ENCODE measurements around the gene RASGRF2. TPM values are rescaled to one million over a fixed set of nuclear protein-coding genes. Genes with fewer than 3 reads are reported as not detected.

Gene RASGRF2
- total RNA-seq, 2 experiments from 2014 or later, result 10.0 to 11.6 TPM

- Mint-ChIP-seq H3K9me3 (ENCODE audit: insufficient read depth) (no peaks in the 10 kb centered on the region), H3K4me1 (ENCODE audit: low read depth) (no peaks in the 10 kb centered on the region), H3K36me3 (ENCODE audit: low read depth) (no peaks in the 10 kb centered on the region), H3K4me3 (no peak overlapping the region), H3K27ac (no peak overlapping the region), H3K27me3 (ENCODE audit: low read depth) (peaks cover under 1% of the 10 kb centered on the region)
- CTCF ChIA-PET, result interaction anchor here (0.5 to 0.8 kb wide), 2 partner anchors 49 to 372 kb away, joined by 3 read pairs; no protein-coding TSS in a partner anchor
- POLR2A ChIA-PET, result no interaction called here
- DNase-seq (no peak), ATAC-seq (no peak)
These were observed 33.0 kb upstream of the RASGRF2 start for GRCh38 chr5:80926979-80927656.

DNA sequence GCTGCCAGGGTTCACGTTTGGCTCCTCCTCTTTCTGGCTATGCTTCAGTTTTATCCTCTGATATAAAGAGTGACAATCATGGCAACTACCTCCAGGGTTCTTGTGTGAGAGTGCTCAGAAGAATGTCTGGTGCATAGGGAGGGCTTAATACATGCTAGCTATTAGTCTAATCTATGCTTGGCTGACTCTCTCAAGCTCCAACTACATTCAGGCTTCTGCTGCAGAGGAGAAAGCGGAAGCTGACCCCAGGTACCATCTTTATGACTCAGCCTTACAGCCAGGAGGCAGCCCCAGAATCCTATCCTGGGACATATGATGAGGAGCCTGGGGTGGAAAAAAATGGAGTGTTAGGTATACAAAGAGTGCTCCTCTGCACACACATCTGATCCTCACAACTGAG is 32.1 kb upstream of the RASGRF2 start:
- Mint-ChIP-seq H3K27ac (no peak overlapping the region), H3K9me3 (ENCODE audit: insufficient read depth) (no peaks in the 10 kb centered on the region), H3K4me1 (ENCODE audit: low read depth) (no peaks in the 10 kb centered on the region), H3K27me3 (ENCODE audit: low read depth) (no peaks in the 10 kb centered on the region), H3K36me3 (ENCODE audit: low read depth) (no peaks in the 10 kb centered on the region), H3K4me3 (no peak overlapping the region)
- ChIA-PET POLR2A (no interaction called here), CTCF (no interaction called here)
- DNase-seq (no peak), ATAC-seq (no peak)

DNA sequence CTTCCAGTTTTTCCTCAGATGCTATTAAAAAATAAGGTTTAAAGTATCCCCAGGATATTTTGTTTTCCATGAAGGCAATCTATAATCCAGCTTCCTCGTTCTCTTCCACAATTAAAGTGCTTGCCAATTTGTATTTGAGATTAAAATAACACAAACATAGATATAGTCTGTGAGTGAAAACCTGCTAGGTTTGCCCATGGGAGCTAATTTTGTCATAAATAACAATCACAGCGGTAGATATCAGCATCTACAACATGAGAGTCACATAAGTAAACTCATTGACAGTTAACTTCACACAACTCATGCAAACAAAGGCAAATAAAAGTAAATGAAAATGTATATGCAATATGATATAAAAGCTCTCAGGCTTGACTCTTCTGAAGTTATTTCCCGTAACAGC is 29.2 kb upstream of the RASGRF2 start:
- Mint-ChIP-seq H3K9me3 (ENCODE audit: insufficient read depth) (no peaks in the 10 kb centered on the region), H3K4me3 (no peak overlapping the region), H3K27ac (no peak overlapping the region), H3K4me1 (ENCODE audit: low read depth) (peaks cover 5% of the 10 kb centered on the region), H3K36me3 (ENCODE audit: low read depth) (no peaks in the 10 kb centered on the region), H3K27me3 (ENCODE audit: low read depth) (no peaks in the 10 kb centered on the region)
- ChIA-PET POLR2A (no interaction called here), CTCF (no interaction called here)
- no peak for ATAC-seq
- no peak for DNase-seq

GRCh38 chr5:80931411-80931810 is 28.8 kb upstream of the RASGRF2 start:
- no peak for DNase-seq
- POLR2A ChIA-PET, result no interaction called here
- no peak for ATAC-seq
- H3K27me3 Mint-ChIP-seq (ENCODE audit: low read depth), result no peaks in the 10 kb centered on the region
- CTCF ChIA-PET, result interaction anchor here (1.4 kb wide), 1 partner anchor 11 kb away, joined by 4 read pairs; no protein-coding TSS in a partner anchor
- H3K4me3 Mint-ChIP-seq, result no peak overlapping the region
- peaks cover 6% of the 10 kb centered on the region for H3K4me1 Mint-ChIP-seq (ENCODE audit: low read depth)
- no peaks in the 10 kb centered on the region for H3K9me3 Mint-ChIP-seq (ENCODE audit: insufficient read depth)
- no peaks in the 10 kb centered on the region for H3K36me3 Mint-ChIP-seq (ENCODE audit: low read depth)
- H3K27ac Mint-ChIP-seq, result no peak overlapping the region

DNA sequence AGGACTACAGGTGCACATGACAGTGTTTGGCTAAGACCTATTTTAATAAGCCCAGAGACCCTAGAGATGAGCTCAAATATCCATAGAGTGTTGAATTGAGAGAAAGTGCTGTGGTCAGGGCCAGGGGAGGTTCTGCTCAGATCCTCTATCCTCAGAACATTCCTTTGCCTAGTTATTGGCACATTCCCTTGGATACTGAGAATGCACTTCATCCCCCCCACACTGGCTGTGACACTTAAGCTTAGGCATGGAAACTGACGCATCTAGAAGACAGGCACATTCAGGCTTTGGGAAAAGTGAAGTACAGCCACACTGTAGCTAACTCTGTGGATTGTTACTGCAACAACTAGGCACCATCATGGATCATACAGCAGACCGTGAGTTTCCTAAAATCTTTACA is 27.1 kb upstream of the RASGRF2 start:
- DNase-seq (no peak), ATAC-seq (no peak)
- Mint-ChIP-seq H3K9me3 (ENCODE audit: insufficient read depth) (no peaks in the 10 kb centered on the region), H3K4me3 (no peak overlapping the region), H3K4me1 (ENCODE audit: low read depth) (peaks cover 6% of the 10 kb centered on the region), H3K27me3 (ENCODE audit: low read depth) (no peaks in the 10 kb centered on the region), H3K27ac (no peak overlapping the region), H3K36me3 (ENCODE audit: low read depth) (no peaks in the 10 kb centered on the region)
- POLR2A ChIA-PET, result no interaction called here
- CTCF ChIA-PET, result interaction anchor here (1.4 kb wide), 1 partner anchor 9 kb away, joined by 4 read pairs; no protein-coding TSS in a partner anchor

GRCh38 chr5:80934751-80935150 is 25.4 kb upstream of the RASGRF2 start:
- ChIA-PET POLR2A (no interaction called here), CTCF (interaction anchor here (0.6 to 1.0 kb wide), 2 partner anchors 170 to 173 kb away, joined by 3 to 4 read pairs; no protein-coding TSS in a partner anchor)
- H3K4me3 Mint-ChIP-seq, result no peak overlapping the region
- DNase-seq (no peak), ATAC-seq (no peak)
- H3K9me3 Mint-ChIP-seq (ENCODE audit: insufficient read depth), result no peaks in the 10 kb centered on the region
- H3K4me1 Mint-ChIP-seq (ENCODE audit: low read depth), result peaks cover 6% of the 10 kb centered on the region
- H3K36me3 Mint-ChIP-seq (ENCODE audit: low read depth), result no peaks in the 10 kb centered on the region
- no peak overlapping the region for H3K27ac Mint-ChIP-seq
- no peaks in the 10 kb centered on the region for H3K27me3 Mint-ChIP-seq (ENCODE audit: low read depth)

- peaks cover 6% of the 10 kb centered on the region for H3K4me1 Mint-ChIP-seq (ENCODE audit: low read depth)
- ATAC-seq, result no peak
These were observed 24.3 kb upstream of the RASGRF2 start for GRCh38 chr5:80935811-80936385.

GRCh38 chr5:80936881-80937280 is 23.3 kb upstream of the RASGRF2 start:
- Mint-ChIP-seq H3K36me3 (ENCODE audit: low read depth) (no peaks in the 10 kb centered on the region), H3K4me3 (no peak overlapping the region), H3K4me1 (ENCODE audit: low read depth) (peaks cover 6% of the 10 kb centered on the region), H3K27me3 (ENCODE audit: low read depth) (no peaks in the 10 kb centered on the region), H3K9me3 (ENCODE audit: insufficient read depth) (no peaks in the 10 kb centered on the region), H3K27ac (no peak overlapping the region)
- ATAC-seq, result no peak
- no peak for DNase-seq
- ChIA-PET CTCF (interaction anchor here (1.2 to 1.4 kb wide), 3 partner anchors 15 to 249 kb away, joined by 3 to 6 read pairs (median 3); no protein-coding TSS in a partner anchor), POLR2A (interaction anchor here (0.7 kb wide), 1 partner anchor 273 kb away, joined by 3 read pairs; no protein-coding TSS in a partner anchor)

More at GRCh38 chr5:80935811-80936385, 24.3 kb upstream of the RASGRF2 start:
- no peak overlapping the region for H3K4me3 Mint-ChIP-seq
- H3K36me3 Mint-ChIP-seq (ENCODE audit: low read depth), result no peaks in the 10 kb centered on the region
- H3K27ac Mint-ChIP-seq, result no peak overlapping the region
- POLR2A ChIA-PET, result interaction anchor here (0.7 to 0.9 kb wide), 2 partner anchors 9 to 42 kb away, joined by 3 to 7 read pairs; no protein-coding TSS in a partner anchor
- no peaks in the 10 kb centered on the region for H3K27me3 Mint-ChIP-seq (ENCODE audit: low read depth)
- CTCF ChIA-PET, result interaction anchor here (0.8 to 1.4 kb wide), 4 partner anchors 172 to 248 kb away, joined by 3 to 6 read pairs (median 4); no protein-coding TSS in a partner anchor
- DNase-seq, result no peak
- no peaks in the 10 kb centered on the region for H3K9me3 Mint-ChIP-seq (ENCODE audit: insufficient read depth)

DNA sequence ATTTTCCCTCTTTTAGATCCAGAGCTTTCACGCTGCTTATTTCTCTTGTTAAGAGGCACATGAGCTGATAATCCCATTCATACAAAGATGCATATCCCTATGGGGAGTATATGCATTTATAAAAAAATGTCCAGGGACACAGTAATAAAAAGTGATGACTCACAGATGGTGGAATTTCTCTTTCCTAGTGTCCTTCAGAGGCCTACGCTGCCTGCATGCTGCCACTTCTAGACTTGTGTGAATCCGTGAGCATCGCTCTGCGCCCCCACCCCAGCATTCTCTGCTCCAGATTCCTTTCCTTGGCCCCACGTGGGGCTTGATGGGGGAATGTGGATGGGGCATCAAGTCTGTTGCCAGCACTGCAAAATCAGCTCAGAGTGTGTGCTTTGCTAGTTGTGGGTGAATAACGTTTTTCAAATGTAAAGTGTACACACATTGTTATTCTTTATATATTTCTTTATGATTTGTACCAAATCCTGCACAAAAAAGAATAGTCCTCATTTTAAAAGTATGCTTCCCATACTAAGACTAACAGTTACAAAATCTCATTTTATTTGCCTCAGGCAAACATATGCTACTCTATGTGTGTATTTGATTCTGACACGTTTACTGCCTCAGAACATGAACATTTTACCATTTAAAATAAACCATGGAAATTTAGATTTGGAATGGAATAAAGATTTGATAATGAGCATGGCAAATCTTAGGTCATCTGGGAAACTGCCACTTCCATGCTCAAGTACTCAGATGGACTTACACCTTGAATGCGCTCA is 22.4 kb upstream of the RASGRF2 start:
- Mint-ChIP-seq H3K4me3 (no peak overlapping the region), H3K4me1 (ENCODE audit: low read depth) (peaks cover 6% of the 10 kb centered on the region), H3K9me3 (ENCODE audit: insufficient read depth) (no peaks in the 10 kb centered on the region), H3K36me3 (ENCODE audit: low read depth) (no peaks in the 10 kb centered on the region), H3K27ac (no peak overlapping the region), H3K27me3 (ENCODE audit: low read depth) (peaks cover 1% of the 10 kb centered on the region)
- DNase-seq (no peak), ATAC-seq (no peak)
- CTCF ChIA-PET, result interaction anchor here (1.2 kb wide), 1 partner anchor 14 kb away, joined by 3 read pairs; no protein-coding TSS in a partner anchor
- POLR2A ChIA-PET, result no interaction called here

DNA sequence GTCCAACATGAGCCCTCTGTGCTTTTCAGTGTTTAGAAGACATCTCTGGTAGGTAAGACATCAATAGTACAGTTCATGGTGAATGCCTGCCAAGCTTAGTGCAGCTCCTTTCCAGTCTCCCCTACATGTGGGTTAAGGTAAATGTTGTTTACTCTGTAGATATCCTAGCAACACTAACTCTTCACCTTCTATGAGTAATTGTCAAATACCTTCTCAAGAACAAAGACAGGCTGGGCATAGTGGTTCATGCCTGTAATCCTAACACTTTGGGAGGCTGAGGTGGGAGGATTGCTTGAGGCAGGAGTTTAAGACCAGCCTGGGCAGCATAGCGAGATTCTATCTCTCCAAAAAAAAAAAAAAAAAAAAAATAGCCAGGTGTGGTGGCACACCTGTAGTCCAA is 18.7 kb upstream of the RASGRF2 start:
- Mint-ChIP-seq H3K9me3 (ENCODE audit: insufficient read depth) (no peaks in the 10 kb centered on the region), H3K36me3 (ENCODE audit: low read depth) (no peaks in the 10 kb centered on the region), H3K27ac (no peak overlapping the region), H3K4me3 (no peak overlapping the region), H3K27me3 (ENCODE audit: low read depth) (peaks cover 1% of the 10 kb centered on the region), H3K4me1 (ENCODE audit: low read depth) (no peaks in the 10 kb centered on the region)
- CTCF ChIA-PET, result no interaction called here
- POLR2A ChIA-PET, result no interaction called here
- no peak for ATAC-seq
- DNase-seq, result no peak

GRCh38 chr5:80951366-80951765 is 8.8 kb upstream of the RASGRF2 start:
- Mint-ChIP-seq H3K4me1 (ENCODE audit: low read depth) (peaks cover 1% of the 10 kb centered on the region), H3K27me3 (ENCODE audit: low read depth) (no peaks in the 10 kb centered on the region)
- POLR2A ChIA-PET, result no interaction called here

GRCh38 chr5:80953587-80953986 is 6.6 kb upstream of the RASGRF2 start:
- DNase-seq (no peak), ATAC-seq (no peak)
- CTCF ChIA-PET, result no interaction called here
- POLR2A ChIA-PET, result no interaction called here
- no peak overlapping the region for H3K4me3 Mint-ChIP-seq
- no peaks in the 10 kb centered on the region for H3K36me3 Mint-ChIP-seq (ENCODE audit: low read depth)
- no peaks in the 10 kb centered on the region for H3K27me3 Mint-ChIP-seq (ENCODE audit: low read depth)
- H3K9me3 Mint-ChIP-seq (ENCODE audit: insufficient read depth), result no peaks in the 10 kb centered on the region
- no peak overlapping the region for H3K27ac Mint-ChIP-seq
- H3K4me1 Mint-ChIP-seq (ENCODE audit: low read depth), result peaks cover 17% of the 10 kb centered on the region

More at GRCh38 chr5:80951366-80951765, 8.8 kb upstream of the RASGRF2 start:
- Mint-ChIP-seq H3K36me3 (ENCODE audit: low read depth) (no peaks in the 10 kb centered on the region), H3K27ac (no peak overlapping the region), H3K9me3 (ENCODE audit: insufficient read depth) (no peaks in the 10 kb centered on the region), H3K4me3 (no peak overlapping the region)
- ATAC-seq (no peak), DNase-seq (no peak)
- CTCF ChIA-PET, result interaction anchor here (1.0 kb wide), 1 partner anchor 15 kb away, joined by 3 read pairs; no protein-coding TSS in a partner anchor
